ENCODE data around the gene COPB1.

COPB1 gene

GRCh38 chr11:14460147-14460546 lies 39.5 kb downstream of the COPB1 start:
- FAIRE-seq (no peak), DNase-seq (ENCODE audit: insufficient read length, low spot score) (no peak)
- no peak for TF ChIP-seq POLR2A (IDR thresholded peaks at IDR 0.05; ENCODE audit: low read depth, low read length)

- TF ChIP-seq POLR2A (IDR thresholded peaks at IDR 0.05; ENCODE audit: low read depth, low read length) = no peak
- DNase-seq (ENCODE audit: insufficient read length, low spot score) = no peak
- FAIRE-seq = no peak
These were observed 41.2 kb downstream of the COPB1 start for GRCh38 chr11:14458377-14458776.

- no peak for TF ChIP-seq POLR2A (IDR thresholded peaks at IDR 0.05; ENCODE audit: low read depth, low read length)
- DNase-seq (ENCODE audit: insufficient read length, low spot score) (no peak), FAIRE-seq (no peak)
These were observed 43.8 kb downstream of the COPB1 start for GRCh38 chr11:14455648-14456430.

GRCh38 chr11:14454861-14455632 lies 44.6 kb downstream of the COPB1 start:
- FAIRE-seq = peak; percentile 62
- DNase-seq (ENCODE audit: insufficient read length, low spot score) = no peak

GRCh38 chr11:14451825-14452224 lies 47.8 kb downstream of the COPB1 start:
- no peak for DNase-seq (ENCODE audit: insufficient read length, low spot score)
- TF ChIP-seq POLR2A (IDR thresholded peaks at IDR 0.05; ENCODE audit: low read depth, low read length) = no peak
- FAIRE-seq = no peak

More at GRCh38 chr11:14454861-14455632, 44.6 kb downstream of the COPB1 start:
- TF ChIP-seq POLR2A (IDR thresholded peaks at IDR 0.05; ENCODE audit: low read depth, low read length) = no peak

GRCh38 chr11:14449302-14449714 lies 50.3 kb downstream of the COPB1 start:
- FAIRE-seq (no peak), DNase-seq (ENCODE audit: insufficient read length, low spot score) (no peak)
- TF ChIP-seq POLR2A (IDR thresholded peaks at IDR 0.05; ENCODE audit: low read depth, low read length) = no peak

GRCh38 chr11:14448240-14448639 lies 51.4 kb downstream of the COPB1 start:
- FAIRE-seq = no peak
- no peak for TF ChIP-seq POLR2A (IDR thresholded peaks at IDR 0.05; ENCODE audit: low read depth, low read length)
- DNase-seq (ENCODE audit: insufficient read length, low spot score) = no peak

GRCh38 chr11:14446701-14447169 lies 52.9 kb downstream of the COPB1 start:
- no peak for DNase-seq (ENCODE audit: insufficient read length, low spot score)
- no peak for TF ChIP-seq POLR2A (IDR thresholded peaks at IDR 0.05; ENCODE audit: low read depth, low read length)

GRCh38 chr11:14445542-14446530 lies 53.8 kb downstream of the COPB1 start:
- TF ChIP-seq POLR2A (IDR thresholded peaks at IDR 0.05; ENCODE audit: low read depth, low read length) = no peak
- DNase-seq (ENCODE audit: insufficient read length, low spot score) = no peak
- no peak for FAIRE-seq

More at GRCh38 chr11:14446701-14447169, 52.9 kb downstream of the COPB1 start:
- FAIRE-seq = no peak

- TF ChIP-seq POLR2A (IDR thresholded peaks at IDR 0.05; ENCODE audit: low read depth, low read length) = no peak
- DNase-seq (ENCODE audit: insufficient read length, low spot score) (no peak), FAIRE-seq (no peak)
These were observed 55.0 kb downstream of the COPB1 start for GRCh38 chr11:14444441-14445189.

- no peak for TF ChIP-seq POLR2A (IDR thresholded peaks at IDR 0.05; ENCODE audit: low read depth, low read length)
These were observed 56.0 kb downstream of the COPB1 start for GRCh38 chr11:14443638-14444037.

GRCh38 chr11:14435717-14436512 lies 63.7 kb downstream of the COPB1 start:
- DNase-seq (ENCODE audit: insufficient read length, low spot score) = no peak

More at GRCh38 chr11:14443638-14444037, 56.0 kb downstream of the COPB1 start:
- peak; percentile 15 for FAIRE-seq
- no peak for DNase-seq (ENCODE audit: insufficient read length, low spot score)

More at GRCh38 chr11:14435717-14436512, 63.7 kb downstream of the COPB1 start:
- TF ChIP-seq POLR2A (IDR thresholded peaks at IDR 0.05; ENCODE audit: low read depth, low read length) = no peak
- no peak for FAIRE-seq

Data from H54 (cell line).